ENCODE data around the gene ZMPSTE24. TPM values are rescaled to one million over a fixed set of nuclear protein-coding genes. Genes with fewer than 3 reads are reported as not detected.

The ZMPSTE24 gene
- total and polyA plus RNA-seq, 2 of the 4 experiments (the other 2 are of a cell fraction) = 21.0 to 28.9 TPM

GRCh38 chr1:40264354-40264781, 6.3 kb downstream of the ZMPSTE24 start:
- Histone ChIP-seq H2AK5ac (ENCODE audit: low read depth, low read length) (no peak overlapping the region), H2AK9ac (replicated peaks; ENCODE audit: low read depth, low read length, poor library complexity) (no peak overlapping the region), H3K14ac (replicated peaks; ENCODE audit: low read depth, low read length) (no peak overlapping the region), H4K20me1 (ENCODE audit: insufficient read depth, low read length) (peaks cover 9% of the 10 kb centered on the region), H2BK15ac (ENCODE audit: low read depth, low read length) (no peak overlapping the region), H3K27ac (ENCODE audit: insufficient read depth, low read length) (no peak overlapping the region), H3K79me1 (ENCODE audit: low read depth in 1 of 2, low read length in 2 of 2) (peaks cover 35 to 64% of the 10 kb centered on the region in 2 experiments), H3K9ac (ENCODE audit: low read depth, low read length) (no peak overlapping the region), H3K4ac (ENCODE audit: low read depth, low read length) (no peak overlapping the region), H3K9me3 (ENCODE audit: control insufficient read depth, insufficient read depth, low read length) (no peaks in the 10 kb centered on the region), H3K4me1 (ENCODE audit: control insufficient read depth, insufficient read depth, low read length) (peaks cover 7% of the 10 kb centered on the region), H3K36me3 (ENCODE audit: control insufficient read depth, insufficient read depth, low read length) (peaks cover 21% of the 10 kb centered on the region), H2BK5ac (ENCODE audit: low read depth, low read length, poor library complexity, severe bottlenecking) (no peak overlapping the region), H3K18ac (ENCODE audit: low read depth, low read length) (no peak overlapping the region), H4K91ac (ENCODE audit: insufficient read depth, low read depth, low read length) (no peak overlapping the region), H3K27me3 (ENCODE audit: control insufficient read depth, insufficient read depth, low read length) (no peaks in the 10 kb centered on the region), H2AFZ (replicated peaks; ENCODE audit: low read length, poor library complexity) (no peak overlapping the region), H3K4me3 (ENCODE audit: insufficient read depth, low read depth, low read length) (no peak overlapping the region), H3K23ac (ENCODE audit: low read depth, low read length) (no peak overlapping the region), H3K4me2 (ENCODE audit: low read depth, low read length) (no peak overlapping the region), H2BK20ac (ENCODE audit: low read depth, low read length) (no peak overlapping the region), H2BK120ac (ENCODE audit: low read depth, low read length) (no peak overlapping the region), H3K56ac (ENCODE audit: extremely low read depth, insufficient read depth, low read length) (no peak overlapping the region), H3K9me1 (ENCODE audit: insufficient read depth, low read length) (peaks cover 7% of the 10 kb centered on the region), H4K5ac (ENCODE audit: low read depth, low read length) (no peak overlapping the region), H4K8ac (ENCODE audit: low read depth in 2 of 2, low read length in 2 of 2) (no peak overlapping the region)
- in situ Hi-C loops (cut with MboI; ENCODE audit: low sequenced_read_pairs) (no loop called here), dilution Hi-C loops (cut with HindIII; ENCODE audit: low sequenced_read_pairs, unreplicated experiment) (no loop called here), intact Hi-C loops (cut with micrococcal nuclease) (no loop called here)
- TF ChIP-seq CEBPB (IDR thresholded peaks at IDR 0.05; ENCODE audit: low read depth, low read length) (no peak), NFE2L2 (IDR thresholded peaks at IDR 0.05; ENCODE audit: low read depth, low read length) (no peak), MXI1 (IDR thresholded peaks at IDR 0.05; ENCODE audit: borderline replicate concordance, low read depth, low read length) (no peak), RCOR1 (IDR thresholded peaks at IDR 0.05; ENCODE audit: insufficient replicate concordance, low read length) (no peak), POLR2A (IDR thresholded peaks at IDR 0.05; ENCODE audit: low read depth, low read length) (no peak), RFX5 (IDR thresholded peaks at IDR 0.05; ENCODE audit: low read depth, low read length) (no peak), RAD21 (IDR thresholded peaks at IDR 0.05; ENCODE audit: low read length) (no peak), MAZ (IDR thresholded peaks at IDR 0.05; ENCODE audit: borderline replicate concordance, low read depth, low read length) (no peak), ELK1 (IDR thresholded peaks at IDR 0.05; ENCODE audit: borderline replicate concordance, low read depth, low read length) (no peak), FOS (IDR thresholded peaks at IDR 0.05; ENCODE audit: low read depth, low read length) (no peak)
- DNase-seq = peak; percentile 24
- no peak for ATAC-seq (ENCODE audit: low read depth)
- ChIA-PET CTCF (no interaction called here), POLR2A (ENCODE audit: unreplicated experiment) (no interaction called here)
- WGBS, 2 experiments (ENCODE audit: extremely low coverage in 2 of 2, insufficient read length in 1 of 2) = 100% methylated on average over 2 of the region's 3 CpGs; no CpG with 5 or more reads in 1 of the 2 experiments
- no TSS peak for BruUV-seq (replicated peaks)
